ENCODE results near the gene CHMP1A.

DNA sequence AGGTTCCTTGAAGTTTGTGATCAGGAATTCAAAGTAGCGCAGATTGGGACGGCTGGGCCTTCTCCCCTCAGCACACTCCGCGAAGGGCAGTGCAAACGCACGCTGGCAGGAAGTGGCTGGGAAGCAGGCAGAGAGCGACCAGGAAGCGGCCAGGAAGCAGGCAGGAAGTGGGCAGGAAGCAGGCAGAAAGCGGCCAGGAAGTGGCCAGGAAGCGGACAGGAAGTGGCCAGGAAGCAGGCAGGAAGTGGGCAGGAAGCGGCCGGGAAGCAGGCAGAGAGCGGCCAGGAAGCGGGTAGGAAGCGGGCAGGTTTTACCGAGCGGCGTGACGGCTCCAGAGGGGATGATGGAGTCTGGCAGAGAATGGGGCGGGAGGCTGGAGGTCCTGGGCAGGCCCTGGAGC is 40.9 kb downstream of the CHMP1A start:
- TF ChIP-seq SUZ12 (IDR thresholded peaks at IDR 0.05; ENCODE audit: extremely low read depth, insufficient read depth, insufficient read length): no peak
- TF ChIP-seq YY1 (IDR thresholded peaks at IDR 0.05; ENCODE audit: insufficient read depth, insufficient read length): no peak
